Dedifferentiated amniotic fluid mesenchymal stem cell (primary cell): Measurements from ENCODE around the gene ASF1A.
"Not testable (repeated sequence)": the region's sequence is repeated elsewhere in the genome, so short reads cannot be mapped to it uniquely, and the experiment has no call there.

Source experiments
- DNase-seq: peaks from one replicate; pipeline ENCODE4 v3.0.0-alpha.2; 2016; ENCODE audit errors: extremely low spot score

ASF1A gene

GRCh38 chr6:118893807-118894424, at the start of gene ASF1A:
ASF1A (plus strand) TSS chr6:118894152; CDS start chr6:118894414, 262 bp downstream.
- peak; percentile 99 for DNase-seq

GRCh38 chr6:118844915-118845314, 49.0 kb upstream of the ASF1A start:
- DNase-seq = no peak

- no peak for DNase-seq
Measured at GRCh38 chr6:118853408-118853807, 40.5 kb upstream of the ASF1A start.

GRCh38 chr6:118856301-118856700, 37.7 kb upstream of the ASF1A start:
- DNase-seq = no peak

GRCh38 chr6:118859517-118860064, 34.4 kb upstream of the ASF1A start:
- no peak for DNase-seq

- no peak for DNase-seq
Measured at GRCh38 chr6:118860363-118860762, 33.6 kb upstream of the ASF1A start.

- no peak for DNase-seq
Measured at GRCh38 chr6:118860880-118861279, 33.1 kb upstream of the ASF1A start.

GRCh38 chr6:118862443-118862842, 31.5 kb upstream of the ASF1A start:
- DNase-seq = no peak

GRCh38 chr6:118864341-118865099, 29.4 kb upstream of the ASF1A start:
- no peak for DNase-seq

- DNase-seq = no peak
Measured at GRCh38 chr6:118865100-118865391, 28.9 kb upstream of the ASF1A start.

GRCh38 chr6:118867181-118867580, 26.8 kb upstream of the ASF1A start:
- DNase-seq = no peak

- DNase-seq = not testable (repeated sequence)
Measured at GRCh38 chr6:118868901-118869300, 25.1 kb upstream of the ASF1A start.

GRCh38 chr6:118869350-118869749, 24.6 kb upstream of the ASF1A start:
- peak; percentile 25 for DNase-seq

- no peak for DNase-seq
Measured at GRCh38 chr6:118869894-118870589, 23.9 kb upstream of the ASF1A start.

GRCh38 chr6:118871331-118871730, 22.6 kb upstream of the ASF1A start:
- no peak for DNase-seq

GRCh38 chr6:118872318-118872717, 21.6 kb upstream of the ASF1A start:
- DNase-seq = no peak

GRCh38 chr6:118872726-118873125, 21.2 kb upstream of the ASF1A start:
- no peak for DNase-seq

GRCh38 chr6:118873239-118873638, 20.7 kb upstream of the ASF1A start:
- DNase-seq = no peak

- no peak for DNase-seq
Measured at GRCh38 chr6:118875672-118876071, 18.3 kb upstream of the ASF1A start.

GRCh38 chr6:118876198-118876597, 17.8 kb upstream of the ASF1A start:
- DNase-seq = peak; percentile 37

GRCh38 chr6:118876814-118877213, 17.1 kb upstream of the ASF1A start:
- DNase-seq = peak; percentile 65

GRCh38 chr6:118877806-118878205, 16.1 kb upstream of the ASF1A start:
- no peak for DNase-seq
